WERI-Rb-1 (cell line): ENCODE results near the gene CNGA1.
A peak's percentile ranks its signal among the peaks of the same experiment; 100 is the strongest.

Source experiments
- DNase-seq: peaks from one replicate; pipeline ENCODE4 v3.0.0-alpha.2; 2020
- H3K27ac ChIP-seq: fragments of 250-450 bp; sonication (Bioruptor Pico); 2 replicates; pipeline ENCODE4 v1.5.1; 2020; ENCODE audit warnings: mild to moderate bottlenecking, moderate library complexity
- H3K27me3 ChIP-seq: fragments of 250-450 bp; sonication (Bioruptor Pico); 2 replicates; pipeline ENCODE4 v1.5.1; 2021; ENCODE audit warnings: mild to moderate bottlenecking, low read depth, moderate library complexity; ENCODE audit not compliant: insufficient read depth, severe bottlenecking
- H3K36me3 ChIP-seq: fragments of 250-450 bp; sonication (Bioruptor Pico); 2 replicates; pipeline ENCODE4 v1.5.1; 2020; ENCODE audit warnings: mild to moderate bottlenecking, moderate library complexity
- H3K4me3 ChIP-seq: 2 replicates; pipeline ENCODE4 v1.5.1; 2011; ENCODE audit warnings: low read depth, mild to moderate bottlenecking, control low read depth, low read length
- H3K9me3 ChIP-seq: fragments of 250-450 bp; sonication (Bioruptor Pico); 2 replicates; pipeline ENCODE4 v1.5.1; 2021; ENCODE audit warnings: mild to moderate bottlenecking, moderate library complexity; ENCODE audit not compliant: severe bottlenecking
- TF ChIP-seq, protein P1 (sequence below): IDR thresholded peaks from 2 replicates; pipeline ENCODE4 v1.5.1; 2011; ENCODE audit warnings: low read depth, mild to moderate bottlenecking, control low read depth, inconsistent platforms, low read length

Gene CNGA1

DNA sequence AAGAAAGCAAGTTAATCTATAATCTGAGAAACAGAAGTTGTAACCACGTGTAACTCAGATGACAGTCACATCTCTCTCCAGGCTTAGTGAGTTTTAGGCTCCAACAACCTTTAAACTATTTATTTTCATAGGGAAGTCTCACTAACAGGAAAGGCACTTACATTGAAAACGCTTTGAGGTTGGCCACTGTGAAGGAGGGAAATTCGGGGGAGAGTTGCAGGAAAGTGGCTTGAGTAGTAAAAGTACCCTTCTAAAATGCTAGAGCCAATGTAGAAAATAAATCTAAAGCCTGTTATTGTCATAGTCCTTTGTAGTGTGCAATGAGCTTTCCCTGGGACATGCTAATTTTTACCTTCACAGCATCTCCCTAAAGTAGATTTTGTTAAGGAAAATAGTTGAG lies 101.1 kb downstream of the CNGA1 start:
- H3K9me3 ChIP-seq, result peaks cover 3% of the 10 kb centered on the region
- H3K4me3 ChIP-seq, result peak overlapping the region; percentile 63
- H3K36me3 ChIP-seq, result peaks cover 22% of the 10 kb centered on the region
- DNase-seq, result no peak
- no peak overlapping the region for H3K27ac ChIP-seq
- TF ChIP-seq, protein P1, sequence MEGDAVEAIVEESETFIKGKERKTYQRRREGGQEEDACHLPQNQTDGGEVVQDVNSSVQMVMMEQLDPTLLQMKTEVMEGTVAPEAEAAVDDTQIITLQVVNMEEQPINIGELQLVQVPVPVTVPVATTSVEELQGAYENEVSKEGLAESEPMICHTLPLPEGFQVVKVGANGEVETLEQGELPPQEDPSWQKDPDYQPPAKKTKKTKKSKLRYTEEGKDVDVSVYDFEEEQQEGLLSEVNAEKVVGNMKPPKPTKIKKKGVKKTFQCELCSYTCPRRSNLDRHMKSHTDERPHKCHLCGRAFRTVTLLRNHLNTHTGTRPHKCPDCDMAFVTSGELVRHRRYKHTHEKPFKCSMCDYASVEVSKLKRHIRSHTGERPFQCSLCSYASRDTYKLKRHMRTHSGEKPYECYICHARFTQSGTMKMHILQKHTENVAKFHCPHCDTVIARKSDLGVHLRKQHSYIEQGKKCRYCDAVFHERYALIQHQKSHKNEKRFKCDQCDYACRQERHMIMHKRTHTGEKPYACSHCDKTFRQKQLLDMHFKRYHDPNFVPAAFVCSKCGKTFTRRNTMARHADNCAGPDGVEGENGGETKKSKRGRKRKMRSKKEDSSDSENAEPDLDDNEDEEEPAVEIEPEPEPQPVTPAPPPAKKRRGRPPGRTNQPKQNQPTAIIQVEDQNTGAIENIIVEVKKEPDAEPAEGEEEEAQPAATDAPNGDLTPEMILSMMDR, result no peak
- no peaks in the 10 kb centered on the region for H3K27me3 ChIP-seq

DNA sequence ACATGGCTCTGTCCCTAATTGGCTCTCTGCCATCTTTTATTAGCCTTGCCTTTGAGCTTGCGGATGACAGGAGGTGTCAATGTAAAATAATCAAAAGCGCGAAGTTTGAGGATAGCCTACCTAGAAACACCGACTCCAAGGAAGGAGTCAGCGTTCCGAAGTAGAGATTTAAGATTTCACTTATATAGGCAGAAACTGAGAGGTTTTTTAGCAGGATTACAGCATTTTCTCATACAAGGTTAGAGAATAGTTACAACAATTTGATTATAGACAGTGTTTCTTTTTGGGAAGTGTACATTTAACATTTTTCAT lies 101.6 kb downstream of the CNGA1 start:
- Histone ChIP-seq H3K27me3 (no peaks in the 10 kb centered on the region), H3K9me3 (peaks cover 3% of the 10 kb centered on the region), H3K4me3 (peak overlapping the region; percentile 63), H3K27ac (no peak overlapping the region), H3K36me3 (peaks cover 26% of the 10 kb centered on the region)
- TF ChIP-seq, protein P1, result no peak
- DNase-seq, result no peak

DNA sequence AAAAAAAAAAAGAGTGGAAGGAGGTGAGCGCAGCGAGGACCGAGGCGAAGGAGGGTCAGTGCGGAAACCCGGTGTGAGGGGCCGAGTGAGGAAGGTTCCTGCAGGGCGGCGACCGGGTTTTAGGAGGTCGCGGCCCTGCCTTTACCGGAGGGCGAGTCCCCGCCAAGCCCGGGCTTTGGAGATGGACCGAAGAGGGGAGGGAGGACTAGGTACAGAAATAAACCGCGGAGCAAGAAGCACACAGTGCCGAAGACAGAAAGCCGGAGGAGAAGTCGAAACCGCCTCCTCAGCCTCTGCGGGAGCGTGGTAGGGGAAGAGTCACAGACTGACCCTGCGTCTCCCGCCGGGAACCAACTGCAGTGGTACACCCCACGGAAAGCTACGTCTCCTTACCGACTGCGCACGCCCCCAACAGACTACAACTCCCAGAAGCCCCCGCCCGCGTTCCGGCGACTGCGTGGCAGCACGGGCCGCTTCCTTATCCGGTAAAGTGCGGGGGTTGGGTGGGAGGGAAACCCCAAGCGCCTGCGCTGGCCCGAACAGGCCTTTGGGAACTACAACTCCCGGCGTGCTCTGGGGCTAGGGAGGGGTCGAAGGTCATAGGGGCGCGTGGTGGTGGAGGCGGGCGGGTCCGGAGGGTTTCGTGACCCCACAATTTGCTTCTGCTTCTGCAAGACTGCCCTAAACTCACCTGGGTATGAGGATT lies 102.1 kb downstream of the CNGA1 start, which contains the start of gene NFXL1:
TSS of gene NFXL1 (minus strand) at position 364 of the 706 bp plus-strand sequence. CDS start 380 bp downstream, outside the sequence.
- peak within 1 kb of the TSS; percentile 63 for H3K4me3 ChIP-seq
- TF ChIP-seq, protein P1, result no peak
- peak; percentile 98 for DNase-seq
- no peaks in the 10 kb centered on the region for H3K27me3 ChIP-seq
- peaks cover 3% of the 10 kb centered on the region for H3K9me3 ChIP-seq
- H3K36me3 ChIP-seq, result peaks cover 29% of the 10 kb centered on the region
- peak within 1 kb of the TSS; percentile 86 for H3K27ac ChIP-seq

DNA sequence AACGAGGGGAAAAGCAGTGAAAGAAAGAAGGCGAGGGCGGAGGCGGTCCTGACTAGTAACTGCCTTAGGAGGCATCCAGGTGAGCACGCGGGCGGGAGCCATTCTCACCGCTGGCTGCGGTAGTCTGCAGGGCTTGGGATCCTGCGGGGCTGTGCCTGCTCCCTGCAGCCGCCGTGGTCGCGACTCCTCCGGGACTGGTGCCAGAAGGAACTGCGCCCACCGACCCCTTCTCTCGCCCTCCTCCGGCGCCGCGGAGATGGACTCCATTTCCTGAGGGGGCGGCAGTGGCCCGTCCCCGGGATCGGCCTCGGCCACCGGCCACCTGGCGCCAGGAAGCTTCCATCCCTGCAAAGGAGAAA lies 102.6 kb downstream of the CNGA1 start:
- H3K9me3 ChIP-seq, result peaks cover 3% of the 10 kb centered on the region
- peaks cover 34% of the 10 kb centered on the region for H3K36me3 ChIP-seq
- peak overlapping the region; percentile 86 for H3K27ac ChIP-seq
- no peaks in the 10 kb centered on the region for H3K27me3 ChIP-seq
- H3K4me3 ChIP-seq, result peak overlapping the region; percentile 63
- TF ChIP-seq, protein P1, result no peak
- DNase-seq, result peak; percentile 29

DNA sequence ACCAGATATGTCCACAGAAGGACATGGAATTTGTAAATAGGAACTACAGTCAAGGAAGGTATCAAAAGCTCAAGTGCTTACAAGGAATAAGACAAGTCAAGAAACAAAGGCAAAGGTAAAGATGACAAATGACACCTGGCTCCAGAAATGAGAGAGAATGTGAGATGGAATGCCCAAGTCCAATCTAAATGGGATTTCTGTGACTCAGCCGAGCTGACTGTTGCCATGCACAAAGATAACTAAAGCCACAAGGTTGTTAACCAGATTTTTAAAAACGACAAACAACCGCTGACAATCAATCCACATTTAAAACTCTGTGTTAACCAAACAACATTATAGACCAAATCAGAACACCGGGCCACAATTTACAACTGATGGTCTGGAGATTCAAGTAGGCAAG lies 103.2 kb downstream of the CNGA1 start:
- DNase-seq, result no peak
- Histone ChIP-seq H3K27ac (peak overlapping the region; percentile 86), H3K9me3 (peaks cover 3% of the 10 kb centered on the region), H3K27me3 (no peaks in the 10 kb centered on the region), H3K36me3 (peaks cover 36% of the 10 kb centered on the region), H3K4me3 (peak overlapping the region; percentile 63)
- TF ChIP-seq, protein P1, result no peak
